ENCODE measurements around the gene LRRC28. TPM values are rescaled to one million over a fixed set of nuclear protein-coding genes. Genes with fewer than 3 reads are reported as not detected.

LRRC28 gene
- total and polyA plus RNA-seq, 4 donors: 7.7 to 66.1 (median 13.0) TPM

- H3K4me1 ChIP-seq (ENCODE audit: control insufficient read depth in 5 of 5, insufficient read depth in 5 of 5, low read length in 5 of 5): peaks cover 3 to 26% (median 14%) of the 10 kb centered on the region in 5 donors
- no peaks in the 10 kb centered on the region for H3K27me3 ChIP-seq (ENCODE audit: control insufficient read depth in 3 of 3, insufficient read depth in 3 of 3, low read length in 2 of 3)
- no peak overlapping the region for H3K9ac ChIP-seq (ENCODE audit: insufficient read depth in 1 of 2, low read length in 2 of 2)
- 84 to 88% methylated on average over 5 of the region's 5 CpGs for WGBS, 2 donors
- H3K36me3 ChIP-seq (ENCODE audit: control insufficient read depth in 4 of 4, insufficient read depth in 4 of 4, low read length in 4 of 4): peaks cover 0 to 3% (median under 1%) of the 10 kb centered on the region in 4 donors
- no peak overlapping the region for H3K4me3 ChIP-seq
- ATAC-seq (ENCODE audit: insufficient read depth, low FRiP score) (no peak), DNase-seq (no peak)
- no peak overlapping the region for H3K27ac ChIP-seq (ENCODE audit: low read depth in 1 of 2, low read length in 1 of 2)
- no peak for TF ChIP-seq CTCF (IDR thresholded peaks at IDR 0.05; ENCODE audit: control extremely low read depth, extremely low read depth)
- peaks cover 0 to 15% (median 3%) of the 10 kb centered on the region in 4 donors for H3K9me3 ChIP-seq (ENCODE audit: control insufficient read depth in 4 of 4, insufficient read depth in 3 of 4, low read length in 3 of 4)
Observed at GRCh38 chr15:99310745-99311144, 59.5 kb downstream of the LRRC28 start.

- TF ChIP-seq CTCF (IDR thresholded peaks at IDR 0.05; ENCODE audit: control extremely low read depth, extremely low read depth): no peak
- H3K9me3 ChIP-seq (ENCODE audit: control insufficient read depth in 4 of 4, insufficient read depth in 3 of 4, low read length in 3 of 4): peaks cover 0 to 15% (median 3%) of the 10 kb centered on the region in 4 donors
- WGBS, 2 donors: 73 to 99% methylated on average over 2 of the region's 2 CpGs
- H3K36me3 ChIP-seq (ENCODE audit: control insufficient read depth in 4 of 4, insufficient read depth in 4 of 4, low read length in 4 of 4): peaks cover 0 to 3% (median under 1%) of the 10 kb centered on the region in 4 donors
- H3K4me1 ChIP-seq (ENCODE audit: control insufficient read depth in 5 of 5, insufficient read depth in 5 of 5, low read length in 5 of 5): peaks cover 0 to 11% (median 7%) of the 10 kb centered on the region in 5 donors
- H3K4me3 ChIP-seq: no peak overlapping the region
- DNase-seq: no peak
- no peaks in the 10 kb centered on the region for H3K27me3 ChIP-seq (ENCODE audit: control insufficient read depth in 3 of 3, insufficient read depth in 3 of 3, low read length in 2 of 3)
- no peak for ATAC-seq (ENCODE audit: insufficient read depth, low FRiP score)
- H3K27ac ChIP-seq (ENCODE audit: low read depth in 1 of 2, low read length in 1 of 2): no peak overlapping the region
- H3K9ac ChIP-seq (ENCODE audit: insufficient read depth in 1 of 2, low read length in 2 of 2): no peak overlapping the region
Observed at GRCh38 chr15:99312228-99312627, 60.9 kb downstream of the LRRC28 start.

- no peak overlapping the region for H3K4me3 ChIP-seq
- ATAC-seq (ENCODE audit: insufficient read depth, low FRiP score): no peak
- peaks cover 0 to 15% (median 3%) of the 10 kb centered on the region in 4 donors for H3K9me3 ChIP-seq (ENCODE audit: control insufficient read depth in 4 of 4, insufficient read depth in 3 of 4, low read length in 3 of 4)
- H3K9ac ChIP-seq (ENCODE audit: insufficient read depth in 1 of 2, low read length in 2 of 2): no peak overlapping the region
- no peak for TF ChIP-seq CTCF (IDR thresholded peaks at IDR 0.05; ENCODE audit: control extremely low read depth, extremely low read depth)
- no peaks in the 10 kb centered on the region for H3K27me3 ChIP-seq (ENCODE audit: control insufficient read depth in 3 of 3, insufficient read depth in 3 of 3, low read length in 2 of 3)
- no peak overlapping the region for H3K27ac ChIP-seq (ENCODE audit: low read depth in 1 of 2, low read length in 1 of 2)
- DNase-seq: no peak
- H3K4me1 ChIP-seq (ENCODE audit: control insufficient read depth in 5 of 5, insufficient read depth in 5 of 5, low read length in 5 of 5): peaks cover 0 to 6% (median 2%) of the 10 kb centered on the region in 5 donors
- peaks cover 0 to 3% (median under 1%) of the 10 kb centered on the region in 4 donors for H3K36me3 ChIP-seq (ENCODE audit: control insufficient read depth in 4 of 4, insufficient read depth in 4 of 4, low read length in 4 of 4)
- WGBS, 2 donors: 97 to 98% methylated on average over 3 of the region's 3 CpGs
Observed at GRCh38 chr15:99312794-99313193, 61.5 kb downstream of the LRRC28 start.

- no peak overlapping the region for H3K27ac ChIP-seq (ENCODE audit: low read depth in 1 of 2, low read length in 1 of 2)
- no peaks in the 10 kb centered on the region for H3K4me1 ChIP-seq (ENCODE audit: control insufficient read depth in 5 of 5, insufficient read depth in 5 of 5, low read length in 5 of 5)
- H3K4me3 ChIP-seq: no peak overlapping the region
- peaks cover 0 to 15% (median 3%) of the 10 kb centered on the region in 4 donors for H3K9me3 ChIP-seq (ENCODE audit: control insufficient read depth in 4 of 4, insufficient read depth in 3 of 4, low read length in 3 of 4)
- no peak overlapping the region for H3K9ac ChIP-seq (ENCODE audit: insufficient read depth in 1 of 2, low read length in 2 of 2)
- WGBS, 2 donors: 97 to 98% methylated on average over 2 of the region's 2 CpGs
- TF ChIP-seq CTCF (IDR thresholded peaks at IDR 0.05; ENCODE audit: control extremely low read depth, extremely low read depth): no peak
- ATAC-seq (ENCODE audit: insufficient read depth, low FRiP score) (no peak), DNase-seq (no peak)
- H3K27me3 ChIP-seq (ENCODE audit: control insufficient read depth in 3 of 3, insufficient read depth in 3 of 3, low read length in 2 of 3): no peaks in the 10 kb centered on the region
- peaks cover 0 to 3% (median 0%) of the 10 kb centered on the region in 4 donors for H3K36me3 ChIP-seq (ENCODE audit: control insufficient read depth in 4 of 4, insufficient read depth in 4 of 4, low read length in 4 of 4)
Observed at GRCh38 chr15:99315636-99316035, 64.4 kb downstream of the LRRC28 start.
